ENCODE measurements around the gene POLR3E.
A peak's percentile ranks its signal among the peaks of the same experiment; 100 is the strongest.

The POLR3E gene

DNA sequence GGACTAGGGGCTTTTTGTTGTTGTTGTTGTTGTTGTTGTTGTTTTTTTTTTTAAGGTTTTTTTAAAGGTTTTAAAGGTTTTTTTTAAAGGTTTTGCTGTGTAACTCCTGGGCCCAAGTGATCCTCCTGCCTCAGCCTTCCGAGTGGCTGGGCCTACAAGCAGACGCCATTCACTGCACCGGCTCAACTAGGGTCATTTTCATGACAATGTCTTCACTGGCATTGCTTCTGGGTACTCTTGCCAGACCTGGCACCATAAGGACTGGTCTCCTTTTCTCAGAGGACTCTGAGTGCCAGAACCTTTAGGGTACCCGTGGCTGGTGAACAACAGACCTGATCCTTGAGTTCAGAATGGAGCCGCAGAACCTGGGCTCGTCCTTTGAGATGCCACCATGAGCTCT, 20.4 kb downstream of the POLR3E start:
- no peak for DNase-seq

DNA sequence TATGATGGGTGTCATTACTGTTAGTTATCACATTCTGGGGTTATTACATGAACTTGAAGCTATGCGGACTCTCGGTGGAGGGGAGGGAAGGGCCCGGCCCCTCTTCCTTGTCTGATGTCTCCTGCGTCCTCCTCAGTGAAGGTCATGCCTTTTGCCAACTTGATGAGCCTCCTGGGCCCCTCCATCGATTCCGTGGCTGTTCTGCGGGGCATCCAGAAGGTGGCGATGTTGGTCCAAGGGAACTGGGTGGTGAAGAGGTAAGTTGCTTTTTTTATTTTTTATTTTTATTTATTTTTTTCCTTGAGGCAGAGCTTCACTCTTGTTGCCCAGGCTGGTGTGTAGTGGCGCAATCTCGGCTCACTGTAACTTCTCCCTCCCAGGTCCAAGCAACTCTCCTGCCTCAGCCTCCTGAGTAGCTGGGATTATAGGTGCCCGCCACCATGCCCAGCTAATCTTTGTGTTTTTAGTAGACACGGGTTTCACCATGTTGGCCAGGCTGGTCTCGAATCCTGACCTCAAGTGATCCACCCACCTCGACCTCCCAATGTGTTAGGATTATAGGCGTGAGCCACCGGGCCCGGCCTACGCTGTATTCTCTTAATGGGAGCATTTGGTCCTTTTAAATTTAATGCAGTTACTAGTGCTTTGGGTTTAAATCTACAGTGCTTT, 21.6 kb downstream of the POLR3E start:
- peak; percentile 55 for DNase-seq

GRCh38 chr16:22320572-22321339, 23.5 kb downstream of the POLR3E start:
- DNase-seq: no peak

GRCh38 chr16:22321340-22322001, 24.3 kb downstream of the POLR3E start:
- peak; percentile 74 for DNase-seq

- no peak for DNase-seq
These were observed 24.8 kb downstream of the POLR3E start for GRCh38 chr16:22322021-22322471.

DNA sequence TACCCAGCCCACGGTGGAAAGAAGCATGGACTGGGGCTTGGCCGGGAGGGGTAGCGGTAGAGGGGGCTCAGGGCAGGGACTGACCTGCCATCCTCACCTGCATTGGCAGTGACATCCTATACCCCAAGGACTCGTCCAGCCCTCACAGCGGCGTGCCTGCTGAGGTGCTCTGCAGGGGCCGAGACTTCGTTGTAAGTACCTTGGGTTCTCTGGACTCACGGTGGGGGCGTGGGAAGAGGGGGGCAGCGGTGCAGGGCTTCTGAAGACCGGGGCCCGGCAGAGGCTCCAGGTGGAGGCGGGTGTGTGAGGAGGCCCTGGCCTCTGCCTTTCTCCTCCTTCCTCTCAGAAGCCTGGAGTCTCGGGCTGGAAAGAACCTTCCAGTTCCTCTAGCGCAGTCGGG, 25.5 kb downstream of the POLR3E start:
- no peak for DNase-seq

GRCh38 chr16:22323173-22323958, 26.2 kb downstream of the POLR3E start:
- no peak for DNase-seq

- no peak for DNase-seq
These were observed 27.0 kb downstream of the POLR3E start for GRCh38 chr16:22323959-22324786.

DNA sequence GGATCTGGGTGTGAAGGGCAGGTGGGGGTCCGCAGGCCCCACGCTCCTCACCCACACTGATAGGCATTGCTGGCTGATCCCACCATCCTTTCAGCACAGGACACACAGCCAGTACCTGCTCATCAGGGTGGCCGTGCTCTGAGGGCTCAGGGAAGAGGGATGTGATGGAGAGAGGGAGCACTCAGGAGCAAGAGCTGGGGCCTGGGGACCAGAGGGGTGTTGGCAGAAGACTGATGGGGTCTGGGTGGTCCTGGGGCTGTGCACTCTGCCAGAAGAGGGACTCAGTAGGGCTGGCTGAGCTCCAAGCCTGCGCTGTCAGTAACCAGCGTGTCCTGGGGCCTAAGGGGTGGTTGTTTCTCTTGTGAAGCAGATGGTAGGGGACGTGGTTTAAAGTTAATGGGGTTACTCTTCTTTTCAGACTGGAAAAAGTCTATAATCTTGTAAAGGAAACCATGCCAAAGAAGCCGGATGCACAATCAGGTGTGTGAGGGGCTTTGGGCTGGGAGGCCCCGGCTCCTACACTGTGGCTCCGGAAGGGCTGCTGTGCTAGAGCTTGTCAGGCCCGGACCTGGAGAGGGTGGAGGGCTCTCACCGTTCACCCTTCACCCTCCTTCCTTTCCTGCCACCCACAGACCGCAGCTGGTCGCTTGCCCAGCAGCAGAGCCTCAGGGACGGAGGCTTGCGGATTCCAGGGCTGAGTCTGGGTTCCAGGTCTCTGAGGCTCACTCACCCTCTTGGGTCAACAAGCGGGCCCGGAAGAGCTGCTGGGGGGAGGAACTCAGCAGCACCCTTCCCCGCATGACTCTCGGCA, 27.8 kb downstream of the POLR3E start:
- no peak for DNase-seq

- DNase-seq: no peak
These were observed 28.6 kb downstream of the POLR3E start for GRCh38 chr16:22325598-22326368.

GRCh38 chr16:22326369-22326652, 29.1 kb downstream of the POLR3E start:
- no peak for DNase-seq

- no peak for DNase-seq
These were observed 29.7 kb downstream of the POLR3E start for GRCh38 chr16:22326771-22327445.

- DNase-seq: no peak
These were observed 30.2 kb downstream of the POLR3E start for GRCh38 chr16:22327446-22327775.

GRCh38 chr16:22328081-22328725, 31.0 kb downstream of the POLR3E start:
- no peak for DNase-seq

DNA sequence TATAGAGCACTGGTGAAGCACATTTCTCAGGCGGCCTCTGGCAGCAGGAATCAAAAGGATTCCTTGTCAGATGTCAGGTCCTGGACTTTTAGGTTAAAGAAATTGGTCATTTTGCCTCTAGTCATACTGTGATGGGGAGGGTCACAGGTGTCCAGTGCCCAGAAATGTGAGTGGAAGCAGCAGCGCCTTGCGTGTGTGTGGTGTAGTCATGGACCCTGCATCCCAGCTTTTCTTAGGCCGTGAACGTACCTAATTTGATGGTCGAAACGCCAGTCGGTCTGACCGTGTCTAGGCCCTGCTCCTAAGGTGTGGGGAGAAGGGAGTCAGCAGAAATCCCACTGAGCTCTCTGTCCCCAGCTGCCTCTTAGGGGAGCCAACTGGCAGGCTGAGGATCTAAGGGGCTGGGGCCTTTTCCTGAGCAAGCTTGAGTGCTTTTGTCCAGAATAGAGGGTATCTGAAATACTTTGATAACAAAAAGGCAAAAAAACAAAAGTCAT, 32.0 kb downstream of the POLR3E start:
- no peak for DNase-seq

- no peak for DNase-seq
These were observed 33.1 kb downstream of the POLR3E start for GRCh38 chr16:22330326-22330725.

DNA sequence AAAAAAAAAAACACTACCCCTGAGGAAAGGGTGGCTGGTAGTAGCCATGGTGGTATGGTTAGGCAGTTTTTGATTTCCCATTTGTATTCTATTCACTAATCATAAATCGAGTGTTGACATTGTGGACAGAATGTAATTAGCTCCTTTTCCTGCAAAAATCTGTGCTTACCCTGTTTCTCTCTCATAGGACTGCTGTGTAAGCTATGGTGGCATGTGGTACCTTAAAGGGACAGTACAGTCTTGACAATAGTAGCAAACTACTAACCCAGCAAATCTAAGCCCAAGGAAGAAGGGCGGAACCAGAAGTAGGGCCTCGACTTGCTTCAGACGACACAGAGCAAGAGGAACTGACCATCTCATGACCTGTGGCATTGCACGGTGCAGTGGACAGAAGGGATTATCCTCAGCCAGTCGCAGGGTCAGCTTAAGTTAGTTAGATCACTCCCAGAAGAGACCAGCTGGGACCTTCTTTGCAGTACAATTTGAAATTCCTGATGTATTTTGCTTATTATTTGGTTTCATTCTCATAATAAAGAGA, 36.3 kb downstream of the POLR3E start:
- DNase-seq: no peak

- DNase-seq: no peak
These were observed 38.5 kb downstream of the POLR3E start for GRCh38 chr16:22335668-22336246.

DNA sequence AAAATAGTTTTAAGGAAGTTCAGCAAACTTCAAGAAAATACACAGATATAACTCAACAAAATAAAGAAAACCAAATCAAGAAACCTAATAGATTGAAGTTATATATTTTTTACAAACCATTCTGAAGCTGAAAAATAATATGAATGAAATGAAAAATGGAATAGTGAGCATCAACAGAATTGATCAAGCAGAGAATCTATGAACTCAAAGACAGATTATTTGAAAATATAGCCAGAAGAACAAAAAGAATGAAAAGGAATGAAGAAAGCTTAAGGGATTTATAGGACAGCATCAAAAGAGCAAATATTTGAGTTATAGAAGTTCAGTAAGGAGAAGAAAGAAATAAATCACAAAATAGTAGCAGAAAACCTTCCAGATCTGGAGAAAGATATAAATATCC, 39.4 kb downstream of the POLR3E start:
- no peak for DNase-seq

Measured in CD4-positive, alpha-beta T cell treated with Interleukin-4 for 4 hours (primary cell).